Measurements from ENCODE around the gene SDK1. TPM values are rescaled to one million over a fixed set of nuclear protein-coding genes. Genes with fewer than 3 reads are reported as not detected.

The SDK1 gene
- total and polyA plus RNA-seq, 4 donors, result 0.12 to 0.47 (median 0.36) TPM

- H3K4me3 ChIP-seq (ENCODE audit: low read depth in 1 of 3, low read length in 3 of 3), result no peak overlapping the region
- peaks cover 0 to 3% (median 0%) of the 10 kb centered on the region in 4 donors for H3K9me3 ChIP-seq (ENCODE audit: control insufficient read depth in 4 of 4, low read length in 3 of 4)
- no peak for DNase-seq (ENCODE audit: low spot score)
These were observed 858.1 kb downstream of the SDK1 start for GRCh38 chr7:4159154-4159501.

More at GRCh38 chr7:4159154-4159501, 858.1 kb downstream of the SDK1 start:
- WGBS, result 94% methylated on average over 5 of the region's 5 CpGs
- H3K27me3 ChIP-seq (ENCODE audit: control insufficient read depth in 4 of 4, insufficient read depth in 4 of 4, low read length in 3 of 4), result no peaks in the 10 kb centered on the region
- no peak overlapping the region for H3K27ac ChIP-seq (ENCODE audit: low read depth in 1 of 2, low read length in 2 of 2)
- TF ChIP-seq HNF4A (conservative IDR thresholded peaks at IDR 0.05), result no peak
- no peak for TF ChIP-seq YY1 (IDR thresholded peaks at IDR 0.05)
- TF ChIP-seq ATF3 (IDR thresholded peaks at IDR 0.05), result no peak
- TF ChIP-seq SP1 (IDR thresholded peaks at IDR 0.05), result no peak
- TF ChIP-seq GABPA (IDR thresholded peaks at IDR 0.05 in 1 of 2, conservative IDR thresholded peaks at IDR 0.05 in 1 of 2), result no peak
- no peak for TF ChIP-seq HNF4G (IDR thresholded peaks at IDR 0.05)
- no peak for TF ChIP-seq NR2F2 (IDR thresholded peaks at IDR 0.05)
- TF ChIP-seq FOXA2 (IDR thresholded peaks at IDR 0.05), result no peak
- TF ChIP-seq TAF1 (conservative IDR thresholded peaks at IDR 0.05), result no peak
- no peak for TF ChIP-seq EGR1 (IDR thresholded peaks at IDR 0.05; ENCODE audit: low read depth in 2 of 2)
- TF ChIP-seq RXRA (IDR thresholded peaks at IDR 0.05), result no peak
- TF ChIP-seq, protein P1, sequence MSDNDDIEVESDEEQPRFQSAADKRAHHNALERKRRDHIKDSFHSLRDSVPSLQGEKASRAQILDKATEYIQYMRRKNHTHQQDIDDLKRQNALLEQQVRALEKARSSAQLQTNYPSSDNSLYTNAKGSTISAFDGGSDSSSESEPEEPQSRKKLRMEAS (IDR thresholded peaks at IDR 0.05), result no peak
- TF ChIP-seq FOXA1 (IDR thresholded peaks at IDR 0.05), result no peak
- no peak for TF ChIP-seq RAD21 (IDR thresholded peaks at IDR 0.05)
- no peak for TF ChIP-seq JUND (IDR thresholded peaks at IDR 0.05)
- TF ChIP-seq CTCF (IDR thresholded peaks at IDR 0.05; ENCODE audit: low read depth, low read length, missing input control), result no peak
- no peak for TF ChIP-seq ZBTB33 (IDR thresholded peaks at IDR 0.05)
- TF ChIP-seq, protein P2, sequence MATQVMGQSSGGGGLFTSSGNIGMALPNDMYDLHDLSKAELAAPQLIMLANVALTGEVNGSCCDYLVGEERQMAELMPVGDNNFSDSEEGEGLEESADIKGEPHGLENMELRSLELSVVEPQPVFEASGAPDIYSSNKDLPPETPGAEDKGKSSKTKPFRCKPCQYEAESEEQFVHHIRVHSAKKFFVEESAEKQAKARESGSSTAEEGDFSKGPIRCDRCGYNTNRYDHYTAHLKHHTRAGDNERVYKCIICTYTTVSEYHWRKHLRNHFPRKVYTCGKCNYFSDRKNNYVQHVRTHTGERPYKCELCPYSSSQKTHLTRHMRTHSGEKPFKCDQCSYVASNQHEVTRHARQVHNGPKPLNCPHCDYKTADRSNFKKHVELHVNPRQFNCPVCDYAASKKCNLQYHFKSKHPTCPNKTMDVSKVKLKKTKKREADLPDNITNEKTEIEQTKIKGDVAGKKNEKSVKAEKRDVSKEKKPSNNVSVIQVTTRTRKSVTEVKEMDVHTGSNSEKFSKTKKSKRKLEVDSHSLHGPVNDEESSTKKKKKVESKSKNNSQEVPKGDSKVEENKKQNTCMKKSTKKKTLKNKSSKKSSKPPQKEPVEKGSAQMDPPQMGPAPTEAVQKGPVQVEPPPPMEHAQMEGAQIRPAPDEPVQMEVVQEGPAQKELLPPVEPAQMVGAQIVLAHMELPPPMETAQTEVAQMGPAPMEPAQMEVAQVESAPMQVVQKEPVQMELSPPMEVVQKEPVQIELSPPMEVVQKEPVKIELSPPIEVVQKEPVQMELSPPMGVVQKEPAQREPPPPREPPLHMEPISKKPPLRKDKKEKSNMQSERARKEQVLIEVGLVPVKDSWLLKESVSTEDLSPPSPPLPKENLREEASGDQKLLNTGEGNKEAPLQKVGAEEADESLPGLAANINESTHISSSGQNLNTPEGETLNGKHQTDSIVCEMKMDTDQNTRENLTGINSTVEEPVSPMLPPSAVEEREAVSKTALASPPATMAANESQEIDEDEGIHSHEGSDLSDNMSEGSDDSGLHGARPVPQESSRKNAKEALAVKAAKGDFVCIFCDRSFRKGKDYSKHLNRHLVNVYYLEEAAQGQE (IDR thresholded peaks at IDR 0.05), result no peak
- H3K4me1 ChIP-seq (ENCODE audit: control insufficient read depth in 4 of 4, insufficient read depth in 4 of 4, low read length in 3 of 4), result peaks cover 0 to 4% (median 1%) of the 10 kb centered on the region in 4 donors
- no peak overlapping the region for H3K9ac ChIP-seq (ENCODE audit: low read depth in 1 of 2, low read length in 2 of 2)
- H3K36me3 ChIP-seq (ENCODE audit: control insufficient read depth in 4 of 4, insufficient read depth in 3 of 4, low read depth in 1 of 4, low read length in 3 of 4), result no peaks in the 10 kb centered on the region

Measured in liver (tissue), 9 donors.